H1 (cell line): ENCODE results near the gene RAD18. TPM values are rescaled to one million over a fixed set of nuclear protein-coding genes. Genes with fewer than 3 reads are reported as not detected.

Experiments used
- BACH1 ChIP-seq: IDR thresholded peaks from 2 replicates; pipeline ENCODE4 v1.6.1; 2012; ENCODE audit warnings: low read length, improper control_type of control experiment
- polyA plus RNA-seq, 7 experiments: library from polyadenylated mRNA; depleted of rRNA in 3 of 7; stranded (reverse) in 5 of 7; unstranded in 2 of 7; fragments of >200 nt in 5 of 7; fragments of 200-250 nt in 2 of 7; gene quantifications; 1 replicate in 5 of 7; 2 replicates in 1 of 7; 4 replicates in 1 of 7; pipeline versions ENCODE4 v1.2.1 to v1.2.3, GENCODE V29; 2011 to 2013; ENCODE audit warnings: missing spikeins in 2 of 7, mixed read lengths in 2 of 7
- total RNA-seq: library from RNA; stranded (reverse); fragmentation: NEBNext Ultra II Directional; extraction: Animal tissue kit (Norgen Biotek cat#: 25700); gene quantifications from 2 replicates; pipeline ENCODE4 v1.2.1, GENCODE V29; 2021
- TF ChIP-seq, protein P1 (sequence below): fragments of 300-600 bp; sonication (generic); IDR thresholded peaks from 2 replicates; pipeline ENCODE4 v1.7.1; 2012; ENCODE audit warnings: low read length, moderate library complexity, mild to moderate bottlenecking, inconsistent platforms; ENCODE audit not compliant: insufficient replicate concordance

RAD18 gene
- total and polyA plus RNA-seq, 2 of the 8 experiments (the other 6 are each of a cell fraction or from before 2014, with no cell fraction given) = 13.0 to 23.2 TPM

DNA sequence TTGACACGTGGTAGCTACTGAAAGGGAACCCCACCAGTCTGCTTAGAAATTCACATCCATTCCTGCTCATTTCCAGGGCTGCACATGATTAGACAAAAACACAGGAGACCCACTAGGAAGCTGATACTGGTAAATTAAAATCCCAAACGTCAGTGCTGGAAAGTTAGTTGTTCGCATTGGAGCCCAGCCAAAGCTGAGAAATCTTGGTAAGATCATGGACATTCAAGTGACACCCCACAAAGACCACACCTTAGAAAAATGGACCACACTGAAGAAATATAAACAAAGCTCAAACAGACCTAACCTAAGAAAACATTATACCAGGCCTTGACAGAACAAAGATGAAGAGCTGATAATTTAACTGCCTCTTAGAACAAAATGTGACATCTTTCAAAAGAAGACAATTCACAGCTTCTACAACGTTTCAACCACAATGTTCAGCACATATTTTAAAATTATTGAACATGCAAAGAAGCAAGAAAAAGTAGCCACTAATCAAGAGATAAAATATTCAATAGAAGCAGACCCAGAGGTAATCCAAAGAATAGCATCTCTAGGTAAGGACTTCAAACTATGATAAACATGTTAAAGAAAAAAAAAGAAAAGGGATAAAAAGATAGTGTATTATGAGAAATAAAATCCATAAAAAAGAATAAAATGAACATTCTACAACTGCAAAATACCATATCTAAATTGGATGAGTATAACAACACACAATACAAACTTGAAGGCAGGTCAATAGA is 20.4 kb downstream of the RAD18 start (continued):
- TF ChIP-seq, protein P1, sequence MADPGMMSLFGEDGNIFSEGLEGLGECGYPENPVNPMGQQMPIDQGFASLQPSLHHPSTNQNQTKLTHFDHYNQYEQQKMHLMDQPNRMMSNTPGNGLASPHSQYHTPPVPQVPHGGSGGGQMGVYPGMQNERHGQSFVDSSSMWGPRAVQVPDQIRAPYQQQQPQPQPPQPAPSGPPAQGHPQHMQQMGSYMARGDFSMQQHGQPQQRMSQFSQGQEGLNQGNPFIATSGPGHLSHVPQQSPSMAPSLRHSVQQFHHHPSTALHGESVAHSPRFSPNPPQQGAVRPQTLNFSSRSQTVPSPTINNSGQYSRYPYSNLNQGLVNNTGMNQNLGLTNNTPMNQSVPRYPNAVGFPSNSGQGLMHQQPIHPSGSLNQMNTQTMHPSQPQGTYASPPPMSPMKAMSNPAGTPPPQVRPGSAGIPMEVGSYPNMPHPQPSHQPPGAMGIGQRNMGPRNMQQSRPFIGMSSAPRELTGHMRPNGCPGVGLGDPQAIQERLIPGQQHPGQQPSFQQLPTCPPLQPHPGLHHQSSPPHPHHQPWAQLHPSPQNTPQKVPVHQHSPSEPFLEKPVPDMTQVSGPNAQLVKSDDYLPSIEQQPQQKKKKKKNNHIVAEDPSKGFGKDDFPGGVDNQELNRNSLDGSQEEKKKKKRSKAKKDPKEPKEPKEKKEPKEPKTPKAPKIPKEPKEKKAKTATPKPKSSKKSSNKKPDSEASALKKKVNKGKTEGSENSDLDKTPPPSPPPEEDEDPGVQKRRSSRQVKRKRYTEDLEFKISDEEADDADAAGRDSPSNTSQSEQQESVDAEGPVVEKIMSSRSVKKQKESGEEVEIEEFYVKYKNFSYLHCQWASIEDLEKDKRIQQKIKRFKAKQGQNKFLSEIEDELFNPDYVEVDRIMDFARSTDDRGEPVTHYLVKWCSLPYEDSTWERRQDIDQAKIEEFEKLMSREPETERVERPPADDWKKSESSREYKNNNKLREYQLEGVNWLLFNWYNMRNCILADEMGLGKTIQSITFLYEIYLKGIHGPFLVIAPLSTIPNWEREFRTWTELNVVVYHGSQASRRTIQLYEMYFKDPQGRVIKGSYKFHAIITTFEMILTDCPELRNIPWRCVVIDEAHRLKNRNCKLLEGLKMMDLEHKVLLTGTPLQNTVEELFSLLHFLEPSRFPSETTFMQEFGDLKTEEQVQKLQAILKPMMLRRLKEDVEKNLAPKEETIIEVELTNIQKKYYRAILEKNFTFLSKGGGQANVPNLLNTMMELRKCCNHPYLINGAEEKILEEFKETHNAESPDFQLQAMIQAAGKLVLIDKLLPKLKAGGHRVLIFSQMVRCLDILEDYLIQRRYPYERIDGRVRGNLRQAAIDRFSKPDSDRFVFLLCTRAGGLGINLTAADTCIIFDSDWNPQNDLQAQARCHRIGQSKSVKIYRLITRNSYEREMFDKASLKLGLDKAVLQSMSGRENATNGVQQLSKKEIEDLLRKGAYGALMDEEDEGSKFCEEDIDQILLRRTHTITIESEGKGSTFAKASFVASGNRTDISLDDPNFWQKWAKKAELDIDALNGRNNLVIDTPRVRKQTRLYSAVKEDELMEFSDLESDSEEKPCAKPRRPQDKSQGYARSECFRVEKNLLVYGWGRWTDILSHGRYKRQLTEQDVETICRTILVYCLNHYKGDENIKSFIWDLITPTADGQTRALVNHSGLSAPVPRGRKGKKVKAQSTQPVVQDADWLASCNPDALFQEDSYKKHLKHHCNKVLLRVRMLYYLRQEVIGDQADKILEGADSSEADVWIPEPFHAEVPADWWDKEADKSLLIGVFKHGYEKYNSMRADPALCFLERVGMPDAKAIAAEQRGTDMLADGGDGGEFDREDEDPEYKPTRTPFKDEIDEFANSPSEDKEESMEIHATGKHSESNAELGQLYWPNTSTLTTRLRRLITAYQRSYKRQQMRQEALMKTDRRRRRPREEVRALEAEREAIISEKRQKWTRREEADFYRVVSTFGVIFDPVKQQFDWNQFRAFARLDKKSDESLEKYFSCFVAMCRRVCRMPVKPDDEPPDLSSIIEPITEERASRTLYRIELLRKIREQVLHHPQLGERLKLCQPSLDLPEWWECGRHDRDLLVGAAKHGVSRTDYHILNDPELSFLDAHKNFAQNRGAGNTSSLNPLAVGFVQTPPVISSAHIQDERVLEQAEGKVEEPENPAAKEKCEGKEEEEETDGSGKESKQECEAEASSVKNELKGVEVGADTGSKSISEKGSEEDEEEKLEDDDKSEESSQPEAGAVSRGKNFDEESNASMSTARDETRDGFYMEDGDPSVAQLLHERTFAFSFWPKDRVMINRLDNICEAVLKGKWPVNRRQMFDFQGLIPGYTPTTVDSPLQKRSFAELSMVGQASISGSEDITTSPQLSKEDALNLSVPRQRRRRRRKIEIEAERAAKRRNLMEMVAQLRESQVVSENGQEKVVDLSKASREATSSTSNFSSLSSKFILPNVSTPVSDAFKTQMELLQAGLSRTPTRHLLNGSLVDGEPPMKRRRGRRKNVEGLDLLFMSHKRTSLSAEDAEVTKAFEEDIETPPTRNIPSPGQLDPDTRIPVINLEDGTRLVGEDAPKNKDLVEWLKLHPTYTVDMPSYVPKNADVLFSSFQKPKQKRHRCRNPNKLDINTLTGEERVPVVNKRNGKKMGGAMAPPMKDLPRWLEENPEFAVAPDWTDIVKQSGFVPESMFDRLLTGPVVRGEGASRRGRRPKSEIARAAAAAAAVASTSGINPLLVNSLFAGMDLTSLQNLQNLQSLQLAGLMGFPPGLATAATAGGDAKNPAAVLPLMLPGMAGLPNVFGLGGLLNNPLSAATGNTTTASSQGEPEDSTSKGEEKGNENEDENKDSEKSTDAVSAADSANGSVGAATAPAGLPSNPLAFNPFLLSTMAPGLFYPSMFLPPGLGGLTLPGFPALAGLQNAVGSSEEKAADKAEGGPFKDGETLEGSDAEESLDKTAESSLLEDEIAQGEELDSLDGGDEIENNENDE = no peak
- TF ChIP-seq BACH1 = no peak
